ENCODE results near the gene PI4KB.

DNA sequence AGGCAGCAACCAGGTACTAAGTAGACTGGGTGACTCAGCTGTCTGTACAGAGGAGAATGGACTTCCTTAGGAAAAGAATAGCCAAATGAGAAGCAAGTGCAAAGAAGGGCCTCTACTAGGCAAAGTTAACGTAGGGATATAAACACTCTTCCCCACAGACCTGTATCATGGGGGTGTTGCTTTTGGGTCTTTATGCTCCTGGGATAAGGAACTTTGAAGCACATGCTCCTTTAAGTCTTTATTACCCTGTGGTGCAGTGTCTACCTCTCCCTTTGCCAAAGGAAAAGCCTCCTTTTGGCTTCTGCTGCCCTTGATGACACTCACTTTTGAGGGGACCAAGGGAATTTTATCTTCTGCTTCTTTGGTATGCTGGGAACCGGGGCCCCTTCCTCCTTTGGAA lies 14.8 kb upstream of the PI4KB start:
- TF ChIP-seq, protein P1, sequence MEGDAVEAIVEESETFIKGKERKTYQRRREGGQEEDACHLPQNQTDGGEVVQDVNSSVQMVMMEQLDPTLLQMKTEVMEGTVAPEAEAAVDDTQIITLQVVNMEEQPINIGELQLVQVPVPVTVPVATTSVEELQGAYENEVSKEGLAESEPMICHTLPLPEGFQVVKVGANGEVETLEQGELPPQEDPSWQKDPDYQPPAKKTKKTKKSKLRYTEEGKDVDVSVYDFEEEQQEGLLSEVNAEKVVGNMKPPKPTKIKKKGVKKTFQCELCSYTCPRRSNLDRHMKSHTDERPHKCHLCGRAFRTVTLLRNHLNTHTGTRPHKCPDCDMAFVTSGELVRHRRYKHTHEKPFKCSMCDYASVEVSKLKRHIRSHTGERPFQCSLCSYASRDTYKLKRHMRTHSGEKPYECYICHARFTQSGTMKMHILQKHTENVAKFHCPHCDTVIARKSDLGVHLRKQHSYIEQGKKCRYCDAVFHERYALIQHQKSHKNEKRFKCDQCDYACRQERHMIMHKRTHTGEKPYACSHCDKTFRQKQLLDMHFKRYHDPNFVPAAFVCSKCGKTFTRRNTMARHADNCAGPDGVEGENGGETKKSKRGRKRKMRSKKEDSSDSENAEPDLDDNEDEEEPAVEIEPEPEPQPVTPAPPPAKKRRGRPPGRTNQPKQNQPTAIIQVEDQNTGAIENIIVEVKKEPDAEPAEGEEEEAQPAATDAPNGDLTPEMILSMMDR (IDR thresholded peaks at IDR 0.05), result no peak
- TF ChIP-seq, protein P2, sequence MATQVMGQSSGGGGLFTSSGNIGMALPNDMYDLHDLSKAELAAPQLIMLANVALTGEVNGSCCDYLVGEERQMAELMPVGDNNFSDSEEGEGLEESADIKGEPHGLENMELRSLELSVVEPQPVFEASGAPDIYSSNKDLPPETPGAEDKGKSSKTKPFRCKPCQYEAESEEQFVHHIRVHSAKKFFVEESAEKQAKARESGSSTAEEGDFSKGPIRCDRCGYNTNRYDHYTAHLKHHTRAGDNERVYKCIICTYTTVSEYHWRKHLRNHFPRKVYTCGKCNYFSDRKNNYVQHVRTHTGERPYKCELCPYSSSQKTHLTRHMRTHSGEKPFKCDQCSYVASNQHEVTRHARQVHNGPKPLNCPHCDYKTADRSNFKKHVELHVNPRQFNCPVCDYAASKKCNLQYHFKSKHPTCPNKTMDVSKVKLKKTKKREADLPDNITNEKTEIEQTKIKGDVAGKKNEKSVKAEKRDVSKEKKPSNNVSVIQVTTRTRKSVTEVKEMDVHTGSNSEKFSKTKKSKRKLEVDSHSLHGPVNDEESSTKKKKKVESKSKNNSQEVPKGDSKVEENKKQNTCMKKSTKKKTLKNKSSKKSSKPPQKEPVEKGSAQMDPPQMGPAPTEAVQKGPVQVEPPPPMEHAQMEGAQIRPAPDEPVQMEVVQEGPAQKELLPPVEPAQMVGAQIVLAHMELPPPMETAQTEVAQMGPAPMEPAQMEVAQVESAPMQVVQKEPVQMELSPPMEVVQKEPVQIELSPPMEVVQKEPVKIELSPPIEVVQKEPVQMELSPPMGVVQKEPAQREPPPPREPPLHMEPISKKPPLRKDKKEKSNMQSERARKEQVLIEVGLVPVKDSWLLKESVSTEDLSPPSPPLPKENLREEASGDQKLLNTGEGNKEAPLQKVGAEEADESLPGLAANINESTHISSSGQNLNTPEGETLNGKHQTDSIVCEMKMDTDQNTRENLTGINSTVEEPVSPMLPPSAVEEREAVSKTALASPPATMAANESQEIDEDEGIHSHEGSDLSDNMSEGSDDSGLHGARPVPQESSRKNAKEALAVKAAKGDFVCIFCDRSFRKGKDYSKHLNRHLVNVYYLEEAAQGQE (IDR thresholded peaks at IDR 0.05; ENCODE audit: insufficient read depth in 1 of 2, low read depth in 2 of 2, low read length in 1 of 2), result no peak
- TF ChIP-seq TCF7L2 (IDR thresholded peaks at IDR 0.05; ENCODE audit: low read depth, low read length) (no peak), POLR2AphosphoS5 (IDR thresholded peaks at IDR 0.05; ENCODE audit: low read depth, low read length) (no peak)
